HG02759 (cell line): ENCODE measurements around the gene CABLES1.
"Not testable (repeated sequence)": the region's sequence is repeated elsewhere in the genome, so short reads cannot be mapped to it uniquely, and the experiment has no call there.

Experiments
- ATAC-seq: cut with Tn5 transposase; IDR thresholded peaks from one replicate; pipeline ENCODE4 v1.9.1; 2021; ENCODE audit warnings: mild to moderate bottlenecking, moderate library complexity; ENCODE audit not compliant: unreplicated experiment

The CABLES1 gene

DNA sequence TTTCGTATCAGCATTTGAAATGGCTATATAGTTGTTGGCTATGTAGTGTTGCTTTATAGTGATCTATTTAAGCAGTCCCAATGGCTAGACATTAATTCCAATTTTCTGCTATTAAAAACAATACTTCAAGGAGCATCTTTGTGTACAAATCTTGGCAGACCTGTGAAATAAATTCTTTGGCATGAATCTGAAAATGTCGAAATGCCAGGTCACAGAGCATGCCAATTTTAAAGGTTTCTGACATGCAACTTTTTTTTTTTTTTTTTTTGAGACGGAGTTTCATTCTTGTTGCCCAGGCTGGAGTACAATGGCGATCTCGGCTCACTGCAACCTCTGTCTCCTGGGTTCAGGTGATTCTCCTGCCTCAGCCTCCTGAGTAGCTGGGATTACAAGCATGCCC, 26.8 kb upstream of the CABLES1 start:
- no peak for ATAC-seq

DNA sequence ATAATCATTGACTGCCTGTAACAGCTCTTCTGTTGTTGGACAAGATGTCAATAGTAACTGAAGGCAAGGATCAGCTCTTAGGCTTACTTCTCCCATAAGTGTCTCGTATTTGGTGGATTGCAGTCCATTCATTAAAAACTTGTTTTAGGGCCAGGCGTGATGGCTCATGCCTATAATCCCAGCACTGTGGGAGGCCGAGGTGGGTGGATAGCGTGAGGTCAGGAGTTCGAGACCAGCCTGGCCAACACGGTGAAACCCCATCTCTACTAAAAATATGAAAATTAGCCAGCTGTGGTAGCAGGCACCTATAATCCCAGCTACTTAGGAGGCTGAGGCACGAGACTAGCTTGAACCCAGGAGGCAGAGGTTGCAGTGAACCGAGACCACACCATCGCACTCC, 26.1 kb upstream of the CABLES1 start:
- not testable (repeated sequence) for ATAC-seq

DNA sequence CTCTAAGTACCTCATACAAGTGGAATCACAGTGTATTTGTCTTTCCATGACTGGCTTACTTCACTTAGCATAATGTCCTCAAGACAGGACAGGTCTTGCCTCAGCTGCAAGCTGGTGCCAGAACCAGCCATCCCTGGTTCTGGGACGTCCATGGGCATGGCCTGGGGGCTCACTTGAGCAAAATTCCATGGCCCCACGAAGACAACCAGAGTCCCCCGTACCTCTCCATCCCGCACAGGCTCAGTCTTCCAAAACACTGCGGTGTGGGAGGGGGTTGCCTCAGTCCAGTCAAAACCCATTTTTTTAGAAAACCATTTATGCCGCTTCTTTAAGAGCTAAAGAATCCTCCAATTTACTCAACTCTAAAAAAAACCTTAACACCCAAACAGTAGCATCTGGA, 21.7 kb upstream of the CABLES1 start:
- ATAC-seq: no peak

DNA sequence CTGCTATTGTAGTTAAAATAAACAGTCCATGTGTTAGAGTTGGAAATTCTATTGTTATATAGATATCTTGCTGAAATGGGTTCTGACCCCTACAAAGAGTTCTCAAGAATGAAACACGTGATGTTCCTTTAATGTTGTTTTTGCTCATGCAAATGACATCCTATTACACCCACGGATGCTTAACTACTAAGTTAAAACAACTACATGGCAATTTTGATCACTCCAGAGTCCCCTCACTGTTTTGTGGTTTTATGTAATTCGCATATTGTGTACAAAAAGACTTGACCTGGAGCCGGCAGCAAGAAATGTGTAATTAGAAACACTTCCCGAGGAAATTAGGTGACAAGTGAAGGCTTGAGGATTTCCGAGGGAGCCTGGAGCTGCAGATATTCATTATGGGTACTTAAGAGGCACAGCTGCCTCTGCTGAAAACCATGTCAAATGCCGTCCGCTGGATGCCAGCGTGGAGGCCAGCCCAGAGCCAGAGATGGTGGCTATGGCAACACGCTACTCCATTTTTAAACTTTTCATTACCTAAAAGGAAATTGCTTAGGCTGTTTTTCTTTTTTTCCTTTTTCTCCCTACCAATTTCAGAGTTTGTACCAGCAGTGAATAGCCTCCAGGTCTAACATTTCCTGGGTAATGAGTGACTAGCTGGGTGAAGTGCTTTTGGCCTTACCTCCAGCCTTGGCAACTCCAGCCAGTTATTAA, 21.0 kb upstream of the CABLES1 start:
- no peak for ATAC-seq

DNA sequence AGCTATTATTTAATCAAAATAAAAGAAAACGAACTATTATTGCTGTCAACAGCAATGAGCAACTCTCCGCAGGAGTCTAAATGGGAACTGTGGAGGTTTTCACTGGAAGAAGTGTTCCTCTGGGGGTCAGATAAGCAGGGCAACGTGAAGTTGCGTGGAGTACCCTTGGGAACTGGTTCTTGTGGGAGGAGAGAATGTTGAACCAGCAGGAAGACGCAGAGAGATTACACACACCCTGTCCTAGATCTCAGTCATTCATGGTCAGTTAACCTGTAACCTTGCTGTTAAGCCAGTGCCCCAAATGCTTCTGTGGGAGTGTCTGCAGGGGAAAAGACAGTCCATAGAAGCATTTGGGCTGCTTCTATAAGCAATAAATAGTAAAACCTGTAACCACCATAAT, 20.4 kb upstream of the CABLES1 start:
- no peak for ATAC-seq

DNA sequence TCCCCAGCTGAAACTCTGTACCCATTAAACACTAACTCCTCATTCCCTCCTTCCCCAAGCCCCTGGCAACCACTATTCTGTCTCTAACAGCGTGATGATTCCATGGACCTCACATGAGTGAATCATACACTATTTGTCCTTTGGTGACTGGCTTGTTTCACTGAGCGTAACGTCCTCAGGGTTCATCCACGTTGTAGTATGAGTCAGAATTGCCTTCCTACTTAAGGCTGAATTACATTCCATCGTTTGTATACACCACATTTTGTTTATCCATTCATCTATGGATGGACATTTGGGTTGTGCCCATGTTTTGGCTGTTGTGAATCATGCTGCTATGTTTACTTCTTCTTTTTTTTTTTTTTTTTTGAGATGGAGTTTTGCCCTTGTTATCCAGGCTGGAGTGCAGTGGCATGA, 19.6 kb upstream of the CABLES1 start:
- no peak for ATAC-seq

DNA sequence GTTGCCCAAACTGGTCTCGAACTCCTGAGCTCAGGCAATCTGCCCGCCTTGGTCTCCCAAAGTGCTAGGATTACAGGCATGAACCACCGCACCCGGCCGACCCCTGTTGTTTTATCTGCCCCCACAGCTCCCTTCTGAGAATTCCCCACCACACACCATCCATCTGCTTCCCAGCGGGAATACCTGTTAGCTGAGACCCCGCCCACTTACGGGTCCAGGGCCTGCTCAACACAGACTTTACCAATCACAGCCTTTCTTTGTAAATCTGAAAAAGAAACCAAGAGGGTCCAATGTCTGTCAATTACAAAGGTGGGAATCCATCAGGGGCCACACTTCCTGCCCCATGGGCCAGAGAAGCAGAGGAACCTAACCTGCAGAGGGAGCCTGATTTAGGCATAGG, 14.2 kb upstream of the CABLES1 start:
- ATAC-seq: no peak

DNA sequence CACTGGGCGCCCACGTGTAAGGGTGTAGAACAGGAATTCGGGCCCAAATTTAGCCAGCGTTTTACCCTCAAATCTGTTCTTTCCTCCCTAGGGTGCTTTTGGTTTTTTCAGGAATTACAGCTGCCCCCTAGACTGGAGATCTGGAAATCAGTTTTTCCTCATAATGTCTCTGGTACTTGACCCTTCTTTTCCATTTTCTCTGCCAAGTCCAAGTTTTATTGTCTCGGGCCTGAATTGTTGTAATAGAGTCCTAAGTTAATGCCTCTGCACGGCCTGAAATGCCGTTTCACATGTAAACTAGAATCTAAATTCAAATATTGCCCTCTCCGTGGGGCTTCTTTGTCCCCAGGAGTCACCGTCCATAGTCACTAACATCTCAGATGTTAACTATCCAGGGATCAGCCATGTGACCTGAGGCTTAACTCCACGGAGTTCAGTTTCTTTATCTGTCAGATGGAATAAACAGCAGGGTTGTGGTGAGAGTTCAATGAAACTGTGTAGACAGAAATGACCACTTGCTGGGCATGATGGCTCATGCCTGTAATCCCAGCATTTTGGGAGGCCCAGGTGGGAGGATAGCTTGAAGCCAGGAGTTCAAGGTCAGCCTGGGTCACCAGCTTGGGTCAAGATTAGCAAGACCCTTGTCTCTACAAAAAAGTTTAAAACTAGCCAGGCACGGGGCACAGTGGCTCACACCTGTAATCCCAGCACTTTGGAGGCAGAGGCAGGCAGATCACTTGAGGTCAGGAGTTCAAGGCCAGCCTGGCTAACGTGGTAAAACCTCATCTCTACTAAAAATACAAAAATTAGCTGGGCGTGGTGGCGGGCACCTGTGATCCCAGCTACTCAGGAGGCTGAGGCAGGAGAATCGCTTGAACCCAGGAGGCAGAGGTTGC, 12.7 kb upstream of the CABLES1 start:
- no peak for ATAC-seq

DNA sequence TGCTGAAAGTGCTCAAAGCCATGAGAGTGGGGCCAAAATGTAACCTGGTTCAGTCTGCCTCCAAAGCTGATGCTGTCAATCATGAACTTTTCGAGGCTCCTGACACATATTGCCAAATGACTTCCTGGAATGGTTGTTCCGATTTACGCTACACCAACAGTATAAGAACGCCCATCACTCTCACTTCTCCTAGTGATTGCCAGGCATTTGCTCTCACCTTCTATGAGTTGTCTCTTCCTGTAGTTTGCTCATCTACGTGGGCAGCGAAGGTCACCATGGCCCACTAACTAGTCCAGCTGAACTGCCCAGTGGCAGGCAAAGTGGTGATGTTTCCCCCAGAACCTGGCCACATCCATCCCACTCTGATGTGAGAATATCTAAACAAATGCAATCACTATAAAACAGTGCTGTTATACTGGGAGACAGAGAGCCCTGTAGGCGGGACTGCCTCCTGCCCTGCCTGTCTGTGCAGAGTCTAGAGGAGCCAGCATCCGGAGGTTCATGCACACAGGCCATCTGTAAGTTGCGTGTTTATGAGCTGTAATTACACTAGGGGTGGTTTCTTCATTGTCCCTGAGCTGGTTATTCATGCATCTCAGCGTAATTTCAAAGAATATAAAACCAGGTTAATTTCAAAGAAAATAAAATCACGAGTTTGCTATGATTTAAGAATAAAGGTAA, 8.8 kb upstream of the CABLES1 start:
- no peak for ATAC-seq

DNA sequence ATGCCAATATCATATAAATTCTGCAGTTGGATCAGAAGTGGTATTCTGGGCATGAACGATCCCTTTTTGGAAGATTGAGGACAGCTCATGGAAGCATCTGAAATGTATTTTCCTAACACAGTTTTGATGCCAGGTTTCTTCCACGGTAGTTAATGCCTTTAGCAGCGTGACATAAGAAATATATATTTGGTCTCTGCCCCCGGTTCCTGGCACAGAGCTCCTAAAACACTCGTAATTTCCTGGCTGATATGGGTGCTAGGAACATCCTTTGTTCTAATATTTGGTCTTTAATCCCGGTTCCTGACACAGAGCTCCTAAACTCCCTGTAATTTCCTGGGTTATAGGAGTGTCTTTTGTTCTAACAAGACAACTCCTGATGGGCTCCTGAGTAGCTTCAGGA, 8.2 kb upstream of the CABLES1 start:
- ATAC-seq: no peak

DNA sequence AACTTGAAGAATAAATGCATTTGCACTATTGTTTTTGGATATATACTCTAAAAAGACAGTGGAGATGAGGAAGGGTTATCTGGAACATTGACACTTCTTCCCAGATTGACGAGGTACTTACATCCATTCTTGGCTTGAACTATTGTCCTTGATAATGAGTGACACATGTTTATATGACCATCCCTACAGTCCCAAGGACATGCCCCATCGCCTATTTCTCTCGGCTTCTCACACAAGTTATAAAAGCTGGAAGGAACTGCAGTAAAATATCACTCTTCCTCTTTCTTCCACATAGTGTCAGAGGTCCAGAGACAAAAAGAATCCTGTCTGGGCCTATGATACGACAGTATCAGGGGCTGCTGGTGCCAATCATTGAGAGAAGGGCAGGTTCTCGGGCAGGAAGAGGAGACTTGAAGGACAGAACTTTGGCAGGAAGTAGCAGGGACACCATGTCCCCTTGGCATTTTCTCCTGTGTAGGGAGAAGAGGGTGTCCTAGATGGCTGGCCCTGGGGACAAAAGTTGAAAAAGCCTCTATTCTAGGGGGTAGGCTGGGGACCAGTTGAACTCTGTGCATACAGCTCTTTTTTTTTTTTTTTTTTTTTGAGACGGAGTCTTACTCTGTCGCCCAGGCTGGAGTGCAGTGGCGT, 5.8 kb upstream of the CABLES1 start:
- no peak for ATAC-seq

DNA sequence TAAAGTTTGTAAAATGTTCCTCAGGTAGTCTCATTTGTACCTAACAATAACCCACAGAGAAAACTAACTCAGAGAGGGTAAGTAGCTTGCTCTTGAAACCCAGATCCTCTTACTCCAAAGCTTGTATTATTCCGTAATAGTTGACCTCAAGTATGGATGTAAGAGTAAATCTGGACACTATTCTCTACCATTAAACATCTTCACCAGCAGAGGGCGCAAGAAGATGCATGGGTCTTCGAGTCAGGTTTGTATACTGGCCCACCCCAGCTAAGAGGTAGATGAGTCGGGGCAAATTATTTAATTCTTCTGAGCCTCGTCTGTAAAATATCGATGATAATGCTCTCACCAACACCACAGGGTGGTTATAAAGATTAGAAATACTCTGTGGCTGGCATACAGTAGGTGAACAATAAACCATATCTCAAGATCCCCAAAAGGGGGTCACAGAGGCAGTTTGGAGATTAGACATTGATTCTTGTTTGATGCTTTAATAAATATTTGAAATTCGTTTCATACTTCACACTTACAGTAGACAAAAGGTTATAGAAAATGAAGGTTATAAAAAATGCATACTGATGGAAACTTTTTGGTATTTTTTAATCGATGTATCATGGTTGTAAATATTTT, 3.5 kb upstream of the CABLES1 start:
- no peak for ATAC-seq

DNA sequence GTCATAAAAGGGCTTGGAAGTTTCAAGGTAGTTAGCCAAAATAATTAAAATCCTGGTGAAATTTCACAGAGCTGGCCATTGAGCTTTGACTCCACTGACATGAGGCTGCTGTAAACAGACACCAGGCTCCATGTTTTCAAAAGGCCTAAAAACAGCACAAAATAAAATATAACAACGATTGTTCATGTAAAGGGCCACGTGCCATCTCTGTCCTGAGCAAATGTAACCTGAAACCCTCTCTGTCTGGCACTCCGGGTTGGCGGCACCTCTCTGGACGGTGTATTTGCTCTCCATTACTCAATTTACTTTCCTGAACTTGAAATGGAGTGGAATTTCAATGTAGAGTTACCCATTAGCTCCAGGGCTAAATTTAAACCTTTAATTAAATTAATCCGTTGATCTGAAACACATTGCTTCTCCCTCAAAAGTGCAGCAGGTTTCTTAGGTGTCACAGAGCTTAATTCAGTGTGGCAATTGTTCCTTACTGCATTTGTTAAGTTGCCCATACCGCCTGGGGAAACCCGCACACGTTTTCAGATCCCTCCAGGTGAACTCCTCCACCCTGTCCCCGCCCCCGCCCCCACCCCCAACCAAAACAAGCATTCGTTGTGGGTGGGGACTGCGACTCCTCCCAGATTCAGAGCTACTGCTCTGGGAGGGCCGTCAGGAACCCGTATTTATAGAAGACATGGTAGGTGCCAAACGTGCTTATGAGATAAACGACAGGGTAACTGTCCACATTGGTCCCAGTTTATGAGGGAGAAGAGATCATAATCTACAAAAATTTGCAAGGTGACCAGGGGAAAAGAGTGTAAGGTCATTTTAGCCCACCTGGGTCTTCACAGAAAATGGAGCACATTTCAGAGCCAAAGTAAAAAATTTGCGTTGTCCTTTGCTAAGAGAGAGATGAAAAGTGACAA, 1.2 kb upstream of the CABLES1 start:
- peak; percentile 37 for ATAC-seq

DNA sequence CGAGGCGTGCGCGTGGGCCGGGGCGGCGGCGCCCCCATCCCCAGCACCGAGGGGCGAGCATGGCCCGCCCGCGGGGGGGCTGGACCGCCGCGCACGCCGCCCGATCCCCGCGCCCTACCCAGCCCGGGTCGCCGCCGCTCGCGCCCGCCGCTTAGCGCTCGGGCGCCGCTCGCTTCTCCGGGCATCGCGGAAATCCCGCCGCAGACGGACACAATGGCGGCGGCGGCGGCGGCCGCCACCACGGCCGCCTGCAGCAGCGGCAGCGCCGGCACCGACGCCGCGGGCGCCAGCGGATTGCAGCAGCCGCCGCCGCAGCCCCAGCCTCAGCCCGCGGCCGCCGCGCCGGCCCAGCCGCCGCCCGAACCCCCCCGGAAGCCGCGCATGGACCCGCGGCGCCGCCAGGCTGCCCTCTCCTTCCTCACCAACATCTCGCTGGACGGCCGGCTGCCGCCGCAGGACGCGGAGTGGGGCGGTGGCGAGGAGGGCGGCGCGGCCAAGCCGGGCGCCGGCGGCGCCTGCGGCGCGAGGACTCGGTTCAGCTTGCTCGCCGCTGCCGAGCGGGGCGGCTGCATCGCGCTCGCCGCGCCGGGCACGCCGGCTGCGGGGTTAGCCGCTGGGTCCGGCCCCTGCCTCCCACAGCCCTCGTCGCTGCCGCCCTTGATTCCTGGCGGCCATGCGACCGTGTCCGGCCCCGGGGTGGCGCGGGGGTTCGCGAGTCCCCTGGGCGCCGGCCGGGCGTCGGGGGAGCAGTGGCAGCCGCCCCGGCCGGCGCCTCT, 453 bp downstream of the CABLES1 start:
- ATAC-seq: peak; percentile 36

DNA sequence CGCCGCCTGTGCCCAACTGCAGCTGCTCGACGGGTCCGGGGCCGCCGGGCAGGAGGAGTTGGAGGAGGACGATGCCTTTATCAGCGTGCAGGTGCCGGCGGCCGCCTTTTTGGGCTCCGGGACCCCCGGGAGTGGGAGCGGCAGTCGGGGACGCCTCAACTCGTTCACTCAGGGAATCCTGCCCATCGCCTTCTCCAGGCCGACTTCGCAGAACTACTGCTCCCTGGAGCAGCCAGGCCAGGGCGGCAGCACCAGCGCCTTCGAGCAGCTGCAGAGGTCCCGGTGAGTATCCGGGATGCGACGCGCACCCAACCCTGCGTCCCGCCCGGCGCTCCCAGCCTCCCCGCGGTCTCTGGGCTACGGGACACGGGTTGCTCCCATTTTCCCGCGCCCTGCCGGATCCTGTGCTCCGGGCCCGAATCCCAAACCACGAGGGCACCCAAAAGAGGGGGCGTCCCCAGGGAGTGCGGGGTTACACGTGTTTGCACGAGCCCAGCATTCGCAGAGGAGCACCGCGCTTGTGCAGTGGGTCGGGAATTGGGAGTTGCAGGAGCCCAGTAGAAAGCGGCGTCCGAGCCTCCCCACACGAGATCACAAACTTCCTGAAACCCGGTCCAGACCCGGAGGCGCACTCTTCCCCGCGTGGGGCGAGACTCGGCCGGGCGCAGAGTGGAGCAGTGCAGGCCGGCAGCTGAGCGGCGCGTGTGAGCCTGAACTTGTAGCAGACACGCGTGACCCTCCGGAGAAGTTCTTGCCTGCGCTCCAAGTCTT, 1.2 kb downstream of the CABLES1 start:
- ATAC-seq: peak; percentile 14

DNA sequence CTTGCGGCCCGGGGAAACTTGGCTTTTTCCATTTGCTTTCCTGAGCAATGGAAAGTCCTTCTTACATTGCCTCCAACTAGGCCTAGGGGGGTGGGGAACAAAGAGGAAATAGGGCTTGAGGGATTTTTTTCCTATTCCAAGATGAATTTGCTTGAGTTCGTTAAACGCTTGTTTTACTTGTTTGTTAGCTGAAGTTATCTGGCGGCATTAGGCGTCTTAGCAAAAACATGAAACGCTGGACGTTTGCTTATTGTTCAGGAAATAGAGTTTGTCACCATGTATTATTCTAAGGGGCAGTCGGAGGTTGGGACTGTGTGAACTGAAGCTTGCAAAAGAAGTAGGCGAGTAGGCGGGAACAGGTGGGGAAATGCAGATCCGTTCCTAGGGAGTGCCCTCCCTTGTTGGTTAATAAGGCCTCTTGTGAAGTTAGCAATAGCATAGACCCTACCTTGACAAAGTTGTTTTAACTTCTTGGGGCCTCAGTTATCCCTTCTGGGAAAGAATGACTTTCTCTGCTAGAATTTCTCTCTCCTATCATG, 1.9 kb downstream of the CABLES1 start:
- ATAC-seq: no peak

DNA sequence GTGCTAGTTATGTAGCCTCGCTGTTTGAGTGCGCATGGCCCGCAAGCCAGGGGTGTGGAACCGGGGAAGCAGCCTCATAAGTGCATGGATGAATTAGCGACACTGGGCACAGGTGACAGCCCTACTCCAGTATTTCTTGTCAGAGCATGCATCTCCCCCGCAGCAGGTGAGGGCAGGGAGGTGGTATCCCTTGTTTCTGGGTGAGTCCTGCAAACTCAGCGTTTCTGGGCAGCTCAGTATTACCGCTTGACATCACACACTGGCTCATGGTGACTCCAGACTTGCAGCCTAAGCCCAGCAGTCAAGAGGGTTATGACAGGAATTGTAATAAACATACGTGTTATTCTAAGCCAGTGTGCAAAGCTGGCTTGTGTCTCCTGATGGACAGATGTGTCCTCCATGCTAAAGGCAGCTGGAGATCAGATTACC, 2.5 kb downstream of the CABLES1 start:
- ATAC-seq: no peak

DNA sequence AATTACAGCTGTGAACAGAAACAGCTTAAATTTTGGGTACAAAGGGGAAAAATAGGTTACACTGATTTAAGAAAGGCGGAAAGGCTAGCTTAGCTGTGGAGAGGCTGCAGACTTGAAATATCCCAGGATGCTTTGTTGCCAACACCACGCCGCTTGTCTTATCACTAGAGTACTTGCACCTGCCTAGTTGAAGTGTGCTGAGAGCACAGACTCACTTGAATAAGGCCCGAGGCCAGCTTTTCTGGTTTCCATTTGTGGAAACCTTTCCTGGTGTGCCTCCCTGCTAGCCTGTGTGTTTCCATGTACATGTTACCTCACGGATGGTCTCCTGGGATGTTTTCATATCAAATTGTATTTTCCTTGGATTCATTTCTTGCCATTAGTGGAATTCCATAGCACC, 3.2 kb downstream of the CABLES1 start:
- ATAC-seq: no peak
